T-helper 17 cell (primary cell): ENCODE data around the gene TTC23L. TPM values are rescaled to one million over a fixed set of nuclear protein-coding genes. Genes with fewer than 3 reads are reported as not detected.

Source experiments
- ATAC-seq: fragments of 150-1000 bp; cut with Tn5 transposase; 2 replicates; pipeline ENCODE4 v1.10.0; 2021; ENCODE audit warnings: mild to moderate bottlenecking, moderate library complexity
- DNase-seq, 3 donors: peaks; one replicate each; pipeline versions ENCODE4 v3.0.0 to v3.0.0-alpha.2; 2020 to 2021
- H3K9me3 ChIP-seq: one replicate; pipeline ENCODE4 v1.7.0; 2013; ENCODE audit warnings: low read length, mild to moderate bottlenecking; ENCODE audit not compliant: control insufficient read depth, poor library complexity, severe bottlenecking
- H3K27ac Mint-ChIP-seq: one replicate; pipeline ENCODE4 v1.8.0; 2022; ENCODE audit warnings: mild to moderate bottlenecking, moderate library complexity, mixed read lengths
- H3K27me3 Mint-ChIP-seq: one replicate; pipeline ENCODE4 v1.8.0; 2022; ENCODE audit warnings: mixed read lengths
- H3K36me3 Mint-ChIP-seq: one replicate; pipeline ENCODE4 v1.8.0; 2022; ENCODE audit warnings: low read depth, mixed read lengths
- H3K4me1 Mint-ChIP-seq: one replicate; pipeline ENCODE4 v1.8.0; 2022; ENCODE audit warnings: mild to moderate bottlenecking, mixed read lengths
- H3K4me3 Mint-ChIP-seq: one replicate; pipeline ENCODE4 v1.8.0; 2022; ENCODE audit warnings: mild to moderate bottlenecking, moderate library complexity, mixed read lengths
- total RNA-seq, 4 donors: library from RNA in 2 of 4; stranded (reverse) in 2 of 4; gene quantifications; one replicate each; pipeline ENCODE4 v1.2.3 and lab custom pipeline; 2022 to 2026

Gene TTC23L
- total RNA-seq, 2 donors from 2014 or later = 0.42 to 0.96 TPM

DNA sequence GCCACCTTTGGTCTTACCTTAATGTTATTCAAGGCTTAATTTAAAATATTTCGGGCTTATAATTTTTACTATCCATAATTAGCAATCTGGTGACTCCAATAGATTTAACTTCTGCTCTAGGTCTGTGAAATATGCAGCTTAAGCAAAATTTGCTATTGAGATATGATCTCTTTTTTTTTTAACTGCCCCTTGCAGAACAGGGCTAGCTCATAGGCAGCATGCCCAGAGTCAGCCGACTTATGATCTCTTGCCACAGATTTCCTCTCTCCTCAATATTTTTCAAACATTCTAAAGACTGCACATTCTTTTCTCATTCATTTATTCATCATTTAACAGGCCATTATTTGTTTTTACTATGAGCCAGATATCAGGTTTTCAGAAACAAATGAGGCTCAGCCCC is 4.5 kb downstream of the TTC23L start:
- Mint-ChIP-seq H3K27me3 (peaks cover 24% of the 10 kb centered on the region), H3K4me1 (peaks cover 14% of the 10 kb centered on the region), H3K36me3 (peaks cover 2% of the 10 kb centered on the region), H3K27ac (no peak overlapping the region), H3K4me3 (no peak overlapping the region)
- DNase-seq (no peak), ATAC-seq (no peak)
- H3K9me3 ChIP-seq = no peaks in the 10 kb centered on the region

DNA sequence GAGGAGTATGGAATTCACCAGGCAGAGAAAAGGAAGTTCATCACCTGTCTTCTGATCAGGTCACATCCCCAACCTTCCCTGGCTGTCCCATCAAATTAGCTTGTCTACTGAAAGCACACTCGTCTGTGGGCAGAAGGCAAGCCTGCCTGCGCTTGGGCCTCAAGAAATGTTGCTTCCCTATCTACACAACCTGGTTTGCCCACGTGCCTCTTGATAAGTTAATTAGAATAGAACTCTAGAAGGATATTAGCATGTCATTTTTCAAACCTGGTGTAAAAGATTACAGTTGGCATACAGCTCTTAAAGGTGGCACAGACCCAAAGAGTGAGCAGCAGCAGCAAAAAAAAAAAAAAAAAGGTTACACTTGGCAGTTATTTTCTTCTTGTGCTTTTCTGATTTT is 5.1 kb downstream of the TTC23L start:
- peaks cover 9% of the 10 kb centered on the region for H3K4me1 Mint-ChIP-seq
- no peak overlapping the region for H3K4me3 Mint-ChIP-seq
- H3K27me3 Mint-ChIP-seq = peaks cover 27% of the 10 kb centered on the region
- no peak for ATAC-seq
- no peaks in the 10 kb centered on the region for H3K9me3 ChIP-seq
- DNase-seq = no peak
- H3K27ac Mint-ChIP-seq = no peak overlapping the region
- H3K36me3 Mint-ChIP-seq = peaks cover 3% of the 10 kb centered on the region

DNA sequence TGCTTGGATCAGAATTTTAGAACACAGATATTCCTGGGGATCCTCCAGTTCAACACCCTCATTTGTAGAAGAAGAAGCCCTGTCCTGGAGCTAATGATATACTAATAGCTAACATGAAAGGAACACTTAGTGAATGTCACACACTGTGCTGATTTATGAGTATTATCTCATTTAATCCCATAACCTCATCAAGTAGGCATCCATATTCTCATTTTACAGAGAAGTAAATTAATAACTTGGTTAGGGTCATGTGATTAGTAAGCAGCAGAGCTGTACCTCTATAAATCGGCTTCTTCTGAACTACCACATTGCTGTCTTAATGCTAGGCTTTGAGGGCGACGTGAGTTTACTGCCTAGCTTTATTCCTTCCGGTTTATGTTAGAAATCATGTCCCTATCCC is 6.0 kb downstream of the TTC23L start:
- Mint-ChIP-seq H3K27ac (no peak overlapping the region), H3K27me3 (peaks cover 27% of the 10 kb centered on the region), H3K36me3 (peaks cover 4% of the 10 kb centered on the region), H3K4me1 (peaks cover 4% of the 10 kb centered on the region), H3K4me3 (no peak overlapping the region)
- no peaks in the 10 kb centered on the region for H3K9me3 ChIP-seq
- ATAC-seq (no peak), DNase-seq (no peak)

DNA sequence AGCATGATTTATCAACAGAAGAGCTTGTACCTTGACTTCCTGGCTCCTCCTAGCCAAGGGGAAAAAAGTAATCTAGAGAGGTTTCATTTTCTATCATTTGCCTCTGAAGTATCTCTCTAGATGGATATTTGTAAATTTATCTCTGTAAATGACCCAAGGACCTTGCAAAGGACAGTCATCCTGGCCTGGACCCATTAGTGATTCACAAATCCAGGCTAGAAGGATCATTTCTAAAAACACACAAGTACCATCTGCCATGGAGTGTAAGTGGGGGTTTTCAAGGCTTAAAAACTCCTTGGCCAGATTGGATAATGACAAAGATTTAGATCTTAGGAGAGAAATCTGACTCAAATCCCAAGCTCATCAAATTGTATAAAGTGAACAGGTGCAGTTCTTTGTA is 8.1 kb downstream of the TTC23L start:
- no peak overlapping the region for H3K4me3 Mint-ChIP-seq
- H3K36me3 Mint-ChIP-seq = peaks cover 4% of the 10 kb centered on the region
- no peak overlapping the region for H3K27ac Mint-ChIP-seq
- peaks cover 27% of the 10 kb centered on the region for H3K27me3 Mint-ChIP-seq
- DNase-seq (no peak), ATAC-seq (no peak)
- no peaks in the 10 kb centered on the region for H3K9me3 ChIP-seq
- H3K4me1 Mint-ChIP-seq = peaks cover 2% of the 10 kb centered on the region

DNA sequence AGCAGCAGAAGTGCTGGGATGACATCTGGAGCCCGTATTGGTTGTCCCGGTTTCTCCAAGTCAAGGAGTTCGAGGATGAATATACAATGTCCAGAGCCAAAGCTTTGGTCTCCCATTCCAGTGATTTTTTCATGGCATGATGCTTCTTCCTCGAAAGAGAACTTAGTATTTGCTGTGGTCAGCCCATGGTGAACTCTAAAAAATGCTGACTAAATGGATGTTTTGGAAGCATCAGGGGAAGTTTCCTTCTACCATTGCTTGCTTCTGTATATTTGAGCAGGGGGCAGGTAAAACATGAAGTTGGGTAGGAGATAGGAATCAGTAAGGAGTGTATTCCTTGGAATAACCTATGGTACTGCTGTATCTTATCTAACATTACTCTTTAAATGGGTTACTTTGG is 8.6 kb downstream of the TTC23L start:
- H3K9me3 ChIP-seq = no peaks in the 10 kb centered on the region
- Mint-ChIP-seq H3K27me3 (peaks cover 27% of the 10 kb centered on the region), H3K4me3 (no peak overlapping the region), H3K27ac (no peak overlapping the region), H3K4me1 (peaks cover 2% of the 10 kb centered on the region), H3K36me3 (peaks cover 4% of the 10 kb centered on the region)
- DNase-seq = no peak
- no peak for ATAC-seq

DNA sequence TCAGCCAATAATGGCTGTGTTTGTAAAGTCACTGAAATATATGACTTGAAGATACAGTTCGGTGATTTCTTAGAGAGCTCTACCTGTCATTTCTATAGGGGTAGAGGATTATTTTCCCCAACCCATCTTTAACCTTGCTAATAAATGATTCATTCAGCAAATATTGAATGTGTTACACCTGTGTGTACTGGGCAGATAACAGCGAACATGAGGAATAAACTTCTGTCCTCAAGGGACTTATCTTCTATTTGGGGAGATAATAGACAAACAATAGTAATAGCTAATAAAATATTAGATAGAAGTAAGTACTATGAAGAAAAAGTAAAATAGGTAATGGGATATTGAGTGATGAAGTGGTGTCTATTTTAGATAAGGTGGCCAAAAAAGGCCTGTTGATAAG is 9.3 kb downstream of the TTC23L start:
- no peaks in the 10 kb centered on the region for H3K9me3 ChIP-seq
- peaks cover 27% of the 10 kb centered on the region for H3K27me3 Mint-ChIP-seq
- H3K4me3 Mint-ChIP-seq = no peak overlapping the region
- H3K36me3 Mint-ChIP-seq = peaks cover 4% of the 10 kb centered on the region
- peaks cover 2% of the 10 kb centered on the region for H3K4me1 Mint-ChIP-seq
- no peak overlapping the region for H3K27ac Mint-ChIP-seq
- DNase-seq (no peak), ATAC-seq (no peak)

DNA sequence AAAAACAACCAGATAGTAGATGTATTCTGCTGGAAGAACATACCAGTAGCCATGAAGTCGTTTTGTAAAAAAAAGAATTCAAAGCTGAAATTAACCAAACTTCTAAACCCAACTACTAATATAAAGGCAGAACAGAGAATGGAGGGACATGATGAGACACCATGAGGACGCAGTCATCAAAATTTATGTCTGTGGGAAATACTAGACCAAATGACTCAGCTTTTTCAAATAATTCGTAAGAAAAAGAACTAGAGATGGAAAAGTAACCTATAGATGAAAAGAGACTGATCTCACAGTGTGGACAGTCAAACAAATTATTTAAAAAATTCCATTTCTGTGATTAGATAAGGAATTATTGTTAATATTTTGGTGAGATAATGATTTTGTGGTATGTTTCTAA is 10.3 kb downstream of the TTC23L start:
- H3K9me3 ChIP-seq = no peaks in the 10 kb centered on the region
- no peak for ATAC-seq
- Mint-ChIP-seq H3K27me3 (peaks cover 19% of the 10 kb centered on the region), H3K4me1 (peaks cover 2% of the 10 kb centered on the region), H3K4me3 (no peak overlapping the region), H3K36me3 (peaks cover 4% of the 10 kb centered on the region), H3K27ac (no peak overlapping the region)
- no peak for DNase-seq

DNA sequence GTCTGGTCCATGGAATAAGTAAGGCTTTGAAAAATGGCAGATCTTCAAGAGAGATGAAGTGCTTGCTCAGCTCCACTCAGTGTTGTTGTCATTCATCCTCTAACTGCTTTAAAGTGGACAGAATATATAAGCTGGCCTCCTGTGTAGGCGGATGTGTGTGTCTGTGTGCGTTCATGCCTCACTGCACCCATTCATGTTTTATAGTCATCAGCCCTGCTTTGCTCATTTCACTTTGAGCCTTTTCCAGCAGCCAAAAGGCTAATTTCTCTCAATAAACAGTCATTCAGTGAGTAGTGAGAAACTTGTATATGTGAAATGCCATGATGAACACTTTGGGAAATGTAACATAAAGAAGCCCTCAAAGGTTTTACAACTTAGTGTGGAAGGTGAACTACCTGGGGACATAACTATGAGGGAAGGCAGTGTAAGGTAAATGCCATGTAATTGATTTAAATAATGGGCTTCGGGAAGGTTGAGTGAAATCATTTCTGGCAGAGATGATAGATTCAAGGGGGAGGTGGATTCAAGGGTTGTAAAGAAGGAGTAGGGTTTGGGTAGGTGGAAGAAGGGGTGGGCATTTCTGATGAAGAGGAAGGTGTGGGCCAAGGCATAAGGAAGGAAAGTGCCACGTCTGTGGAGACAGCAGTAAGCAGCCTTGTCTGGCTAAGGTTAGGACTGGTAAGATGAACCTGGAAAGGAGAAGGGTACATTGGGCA is 15.7 kb downstream of the TTC23L start:
- Mint-ChIP-seq H3K4me3 (no peak overlapping the region), H3K36me3 (peaks cover 2% of the 10 kb centered on the region), H3K27me3 (peaks cover 6% of the 10 kb centered on the region), H3K27ac (no peak overlapping the region), H3K4me1 (no peaks in the 10 kb centered on the region)
- no peak for ATAC-seq
- no peak for DNase-seq
- H3K9me3 ChIP-seq = no peaks in the 10 kb centered on the region

DNA sequence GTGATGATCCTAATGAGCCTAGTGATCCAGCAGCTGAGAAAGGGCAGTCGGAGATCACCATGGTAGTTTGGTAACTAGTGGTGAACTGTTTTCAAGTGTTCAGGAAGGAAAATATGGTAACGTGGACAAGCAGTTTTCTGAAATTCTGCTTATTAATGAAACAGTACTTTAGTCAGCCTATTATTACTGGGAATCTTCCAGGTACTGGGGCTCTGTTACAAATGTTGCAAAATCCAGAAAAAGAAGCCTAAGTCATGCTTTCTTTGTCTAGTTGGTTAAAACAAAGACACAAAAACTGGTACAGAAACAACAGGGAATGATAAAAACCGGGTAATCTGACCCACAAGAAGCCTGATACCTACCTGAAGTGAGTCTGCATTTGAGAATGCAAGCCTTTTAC is 18.2 kb downstream of the TTC23L start:
- Mint-ChIP-seq H3K27me3 (peaks cover 6% of the 10 kb centered on the region), H3K4me3 (no peak overlapping the region)
- no peaks in the 10 kb centered on the region for H3K9me3 ChIP-seq

DNA sequence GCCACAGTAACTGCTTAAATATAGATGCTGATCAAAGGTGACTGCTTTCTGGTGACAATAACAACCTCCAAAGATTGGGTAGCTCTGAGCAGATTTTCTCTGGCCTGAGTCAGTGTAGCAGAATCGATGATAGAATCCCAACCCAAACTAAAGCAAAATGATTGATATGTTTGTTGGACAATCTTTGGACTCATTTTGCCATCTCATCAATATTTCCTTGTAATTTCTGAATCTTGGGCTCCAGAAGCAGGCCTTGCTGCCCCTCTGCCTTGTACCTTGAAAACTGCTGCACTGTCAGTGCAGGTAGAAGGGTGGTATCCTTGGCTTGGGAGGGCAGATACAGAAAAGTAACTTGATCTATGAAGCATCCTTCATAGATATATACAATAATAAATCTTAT is 18.9 kb downstream of the TTC23L start:
- H3K27me3 Mint-ChIP-seq = peaks cover 6% of the 10 kb centered on the region
- DNase-seq (no peak), ATAC-seq (no peak)
- no peak overlapping the region for H3K27ac Mint-ChIP-seq
- H3K9me3 ChIP-seq = no peaks in the 10 kb centered on the region
- no peaks in the 10 kb centered on the region for H3K36me3 Mint-ChIP-seq
- H3K4me1 Mint-ChIP-seq = peaks cover 2% of the 10 kb centered on the region
- no peak overlapping the region for H3K4me3 Mint-ChIP-seq

More for the DNA sequence above, 18.2 kb downstream of the TTC23L start:
- DNase-seq (no peak), ATAC-seq (no peak)
- peaks cover 2% of the 10 kb centered on the region for H3K4me1 Mint-ChIP-seq
- no peaks in the 10 kb centered on the region for H3K36me3 Mint-ChIP-seq
- no peak overlapping the region for H3K27ac Mint-ChIP-seq

DNA sequence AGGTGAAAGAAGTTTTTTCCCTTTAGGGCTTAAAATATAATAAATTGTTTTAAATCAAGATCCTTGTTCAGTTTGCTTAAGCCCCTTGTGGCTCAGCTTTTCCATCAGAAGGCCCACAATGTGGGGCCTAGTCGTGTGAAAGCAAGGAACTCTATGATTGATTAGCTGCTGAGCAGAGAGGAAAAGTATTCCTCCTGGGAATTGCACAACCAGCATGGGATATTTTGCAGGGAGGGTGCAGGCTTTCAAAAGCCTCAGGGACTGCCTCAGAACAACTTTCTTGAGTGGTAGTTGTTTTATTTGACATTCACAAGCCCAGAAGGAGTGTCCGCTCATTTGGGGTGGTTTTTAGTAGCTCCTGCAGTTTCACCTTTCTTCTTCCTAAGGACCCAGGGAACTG is 19.8 kb downstream of the TTC23L start:
- DNase-seq = no peak
- Mint-ChIP-seq H3K27me3 (peaks cover 6% of the 10 kb centered on the region), H3K36me3 (no peaks in the 10 kb centered on the region), H3K4me3 (no peak overlapping the region), H3K4me1 (peaks cover 2% of the 10 kb centered on the region), H3K27ac (no peak overlapping the region)
- ATAC-seq = no peak
- no peaks in the 10 kb centered on the region for H3K9me3 ChIP-seq

DNA sequence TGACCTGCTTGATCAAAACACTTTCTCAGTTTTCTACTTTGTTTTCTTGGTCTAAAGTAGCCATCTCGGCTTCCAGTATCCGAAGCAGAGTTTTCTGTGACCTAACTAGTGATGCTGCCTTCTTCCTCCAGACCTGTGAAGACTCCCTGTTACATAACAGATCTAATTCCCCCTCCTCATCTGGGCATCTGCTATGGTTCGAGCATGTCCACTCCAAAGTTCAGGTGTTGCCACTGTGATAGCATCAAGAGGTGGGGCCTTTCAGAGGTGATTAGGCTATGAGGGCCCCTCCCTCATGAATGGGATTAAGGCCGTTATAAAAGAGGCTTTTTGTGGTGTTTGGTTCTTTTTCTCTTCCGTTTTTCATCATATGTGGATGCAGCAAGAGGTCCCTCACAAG is 20.3 kb downstream of the TTC23L start:
- ATAC-seq = no peak
- H3K36me3 Mint-ChIP-seq = no peaks in the 10 kb centered on the region
- no peak for DNase-seq
- H3K27me3 Mint-ChIP-seq = peaks cover 10% of the 10 kb centered on the region
- no peak overlapping the region for H3K27ac Mint-ChIP-seq
- no peak overlapping the region for H3K4me3 Mint-ChIP-seq
- no peaks in the 10 kb centered on the region for H3K9me3 ChIP-seq
- H3K4me1 Mint-ChIP-seq = peaks cover 2% of the 10 kb centered on the region

DNA sequence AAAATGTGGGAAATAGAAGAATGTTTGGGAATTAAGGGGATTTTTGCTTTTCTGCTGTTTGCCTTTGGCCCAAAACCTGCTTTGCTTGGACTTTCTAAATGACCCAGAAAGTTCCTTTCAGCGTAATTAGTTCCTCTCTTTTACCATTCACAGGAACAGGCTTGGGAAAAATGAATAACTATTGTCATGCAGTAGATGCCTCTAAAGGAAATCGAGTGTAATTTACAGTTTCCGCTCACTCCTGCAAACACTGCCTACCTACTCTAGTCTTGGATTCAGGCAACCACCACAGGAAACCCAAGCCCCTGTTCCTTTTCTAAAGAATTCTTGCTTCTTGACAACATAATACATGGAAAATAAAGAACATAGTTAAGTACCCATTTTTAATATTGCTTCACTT is 25.0 kb downstream of the TTC23L start:
- Mint-ChIP-seq H3K36me3 (no peaks in the 10 kb centered on the region), H3K27me3 (peaks cover 5% of the 10 kb centered on the region), H3K4me3 (no peak overlapping the region), H3K4me1 (peaks cover 2% of the 10 kb centered on the region), H3K27ac (no peak overlapping the region)
- ATAC-seq = no peak
- no peak for DNase-seq
- no peaks in the 10 kb centered on the region for H3K9me3 ChIP-seq

DNA sequence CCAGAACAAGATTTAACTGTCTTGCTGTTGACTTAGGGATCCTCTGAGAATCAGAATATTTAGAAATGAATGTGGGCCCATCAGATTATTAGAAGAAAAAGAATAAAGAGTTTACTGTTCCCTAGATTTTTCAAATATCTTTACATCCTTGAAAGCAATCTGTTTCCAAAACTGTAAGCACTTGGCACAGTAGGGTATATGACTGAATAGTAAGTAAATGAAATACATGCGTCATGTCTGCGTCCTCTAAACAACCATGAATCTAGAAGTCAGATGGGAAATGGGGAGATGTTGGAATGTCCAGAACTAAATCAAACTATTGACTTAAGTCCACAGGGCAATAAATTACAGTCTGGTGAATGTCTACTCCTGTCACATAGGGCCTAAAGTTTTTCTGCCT is 26.1 kb downstream of the TTC23L start:
- peaks cover 5% of the 10 kb centered on the region for H3K27me3 Mint-ChIP-seq
- H3K36me3 Mint-ChIP-seq = no peaks in the 10 kb centered on the region
- peaks cover under 1% of the 10 kb centered on the region for H3K4me1 Mint-ChIP-seq
- ATAC-seq (no peak), DNase-seq (no peak)
- no peaks in the 10 kb centered on the region for H3K9me3 ChIP-seq
- no peak overlapping the region for H3K27ac Mint-ChIP-seq
- H3K4me3 Mint-ChIP-seq = no peak overlapping the region
